Body of pancreas (tissue), 4 donors: ENCODE data around the gene UBE2V1. TPM values are rescaled to one million over a fixed set of nuclear protein-coding genes. Genes with fewer than 3 reads are reported as not detected.

Experiments
- ATAC-seq: fragments of 150-250 bp; one replicate; pipeline ENCODE4 v1.9.1; 2016
- DNase-seq, 4 donors: peaks; one replicate each; pipeline ENCODE4 v3.0.0-alpha.2; 2019
- H3K27ac ChIP-seq, 4 donors: fragments of 200-600 bp; sonication (generic); 1 replicate in 3 of 4; 2 replicates in 1 of 4; pipeline versions ENCODE4 v1.5.1 to v1.6.1; 2016 to 2019; ENCODE audit warnings: mild to moderate bottlenecking in 1 of 4, mixed read lengths in 1 of 4, moderate library complexity in 1 of 4
- H3K27me3 ChIP-seq, 2 donors: fragments of 200-600 bp; sonication (generic); one replicate each; pipeline ENCODE4 v1.6.0; 2016; ENCODE audit warnings: mild to moderate bottlenecking in 1 of 2
- H3K36me3 ChIP-seq, 2 donors: fragments of 200-600 bp; sonication (generic); replicated peaks in 1 of 2; 2 replicates each; pipeline ENCODE4 v1.5.1; 2016; ENCODE audit warnings: low read depth in 2 of 2; ENCODE audit not compliant: insufficient read depth in 1 of 2
- H3K4me1 ChIP-seq: fragments of 200-600 bp; sonication (generic); one replicate; pipeline ENCODE4 v1.6.0; 2016
- H3K4me3 ChIP-seq, 2 donors: fragments of 200-600 bp; sonication (generic); 1 replicate in 1 of 2; 2 replicates in 1 of 2; pipeline ENCODE4 v1.5.1; 2016 to 2019
- H3K9me3 ChIP-seq, 3 donors: fragments of 200-600 bp; sonication (generic); 1 replicate in 2 of 3; 2 replicates in 1 of 3; pipeline ENCODE4 v1.5.1; 2016
- CTCF ChIP-seq, 7 experiments: fragments of 450-650 bp in 4 of 7; fragments of 200-600 bp in 3 of 7; sonication (generic) in 3 of 7; IDR thresholded peaks; one replicate each; pipeline ENCODE4 v1.5.1; 2016 to 2019; ENCODE audit warnings: antibody characterized with exemption in 7 of 7
- POLR2A ChIP-seq, 3 donors: fragments of 450-650 bp; IDR thresholded peaks; one replicate each; pipeline ENCODE4 v1.6.1; 2016; ENCODE audit warnings: antibody characterized with exemption in 3 of 3, mild to moderate bottlenecking in 2 of 3
- WGBS, 2 donors: methylation state at CpG; one replicate each; pipeline ENCODE4 v1.1.5; 2017; 5-methylcytosine and 5-hydroxymethylcytosine counted together
- intact Hi-C: fragments of 100-400 bp; cut with DNase I; formaldehyde crosslinking; loops from one replicate; pipeline ENCODE4 v1.15.1; 2023
- total RNA-seq, 2 donors: library from RNA; depleted of rRNA; stranded (reverse); fragments of >200 nt; gene quantifications; one replicate each; pipeline ENCODE4 v1.1.0, GENCODE V29; 2016

UBE2V1 gene
- total RNA-seq, 2 donors from 2014 or later = 42.0 to 43.8 TPM

- Histone ChIP-seq H3K4me1 (peaks cover 7% of the 10 kb centered on the region), H3K36me3 (no peaks in the 10 kb centered on the region), H3K9me3 (no peaks in the 10 kb centered on the region), H3K27me3 (no peaks in the 10 kb centered on the region), H3K4me3 (no peak overlapping the region), H3K27ac (no peak overlapping the region)
- intact Hi-C loops = no loop called here
- peak; percentile 98 for ATAC-seq
- 7 to 13% methylated on average over 42 to 48 of the region's 48 CpGs for WGBS, 2 donors
- peak; percentile 97 to 100 (median 99) for TF ChIP-seq CTCF (IDR thresholded peaks at IDR 0.05)
- no peak for TF ChIP-seq POLR2A (IDR thresholded peaks at IDR 0.05)
- peak; percentile 88 to 94 (median 90) for DNase-seq
Observed at GRCh38 chr20:50071039-50071888, 41.7 kb downstream of the UBE2V1 start.

GRCh38 chr20:50070361-50070760 is 42.6 kb downstream of the UBE2V1 start:
- intact Hi-C loops = no loop called here
- Histone ChIP-seq H3K27ac (no peak overlapping the region), H3K36me3 (no peaks in the 10 kb centered on the region), H3K27me3 (no peaks in the 10 kb centered on the region), H3K4me1 (peaks cover 7% of the 10 kb centered on the region), H3K4me3 (no peak overlapping the region), H3K9me3 (no peaks in the 10 kb centered on the region)
- DNase-seq = no peak
- no peak for TF ChIP-seq CTCF (IDR thresholded peaks at IDR 0.05)
- TF ChIP-seq POLR2A (IDR thresholded peaks at IDR 0.05) = no peak
- 90 to 96% methylated on average over 6 to 7 of the region's 7 CpGs for WGBS, 2 donors
- ATAC-seq = no peak

GRCh38 chr20:50068041-50068651 is 44.8 kb downstream of the UBE2V1 start:
- Histone ChIP-seq H3K4me3 (no peak overlapping the region), H3K27ac (no peak overlapping the region), H3K9me3 (no peaks in the 10 kb centered on the region), H3K27me3 (no peaks in the 10 kb centered on the region), H3K36me3 (no peaks in the 10 kb centered on the region), H3K4me1 (peaks cover 7% of the 10 kb centered on the region)
- no peak for TF ChIP-seq POLR2A (IDR thresholded peaks at IDR 0.05)
- TF ChIP-seq CTCF (IDR thresholded peaks at IDR 0.05) = no peak
- DNase-seq (no peak), ATAC-seq (no peak)
- intact Hi-C loops = loop anchor here (5.0 kb wide), 1 partner anchor 86 kb away; the partner anchor contains the start of gene SNAI1
- 75 to 78% methylated on average over 10 of the region's 11 CpGs for WGBS, 2 donors

- TF ChIP-seq CTCF (IDR thresholded peaks at IDR 0.05) (no peak), POLR2A (IDR thresholded peaks at IDR 0.05) (no peak)
- intact Hi-C loops = loop anchor here (5.0 kb wide), 1 partner anchor 85 kb away; the partner anchor contains the start of gene SNAI1
- no peaks in the 10 kb centered on the region for H3K9me3 ChIP-seq
- no peak overlapping the region for H3K4me3 ChIP-seq
- H3K36me3 ChIP-seq = no peaks in the 10 kb centered on the region
- DNase-seq (no peak), ATAC-seq (no peak)
- WGBS, 2 donors = 65 to 71% methylated on average over 2 of the region's 2 CpGs
- H3K4me1 ChIP-seq = peaks cover 7% of the 10 kb centered on the region
- H3K27ac ChIP-seq = no peak overlapping the region
- H3K27me3 ChIP-seq = no peaks in the 10 kb centered on the region
Observed at GRCh38 chr20:50067461-50067860, 45.5 kb downstream of the UBE2V1 start.
